B cell (primary cell): ENCODE measurements around the gene PLCB1. TPM values are rescaled to one million over a fixed set of nuclear protein-coding genes. Genes with fewer than 3 reads are reported as not detected.

Source experiments
- ATAC-seq: fragments of 200-7000 bp; cut with Tn5 transposase; one replicate; pipeline ENCODE4 v1.10.0; 2021; ENCODE audit warnings: low read depth, mild to moderate bottlenecking, moderate number of reproducible peaks, moderate library complexity
- CTCF ChIA-PET: fragments of 350-600 bp; sonication (Branson Sonifier 250); formaldehyde crosslinking; loops from one replicate; lab custom pipeline; 2021; ENCODE audit warnings: antibody characterized with exemption, inconsistent platforms; lab: Charles Lee
- POLR2A ChIA-PET: fragments of 350-600 bp; sonication (Branson Sonifier 250); formaldehyde crosslinking; loops from one replicate; lab custom pipeline; 2021; ENCODE audit warnings: antibody characterized with exemption; lab: Charles Lee
- DNase-seq: peaks from one replicate; pipeline ENCODE4 v3.0.0; 2013
- H2AFZ ChIP-seq: 2 replicates; pipeline ENCODE4 v1.6.1; 2012; ENCODE audit warnings: mild to moderate bottlenecking, low read depth, low read length; ENCODE audit not compliant: insufficient read depth, poor library complexity, severe bottlenecking
- H3K27ac ChIP-seq, 2 donors: 1 replicate in 1 of 2; 2 replicates in 1 of 2; pipeline ENCODE4 v1.5.1; 2012 to 2013; ENCODE audit warnings: low read length in 2 of 2, mild to moderate bottlenecking in 2 of 2, moderate library complexity in 1 of 2
- H3K27me3 ChIP-seq, 4 experiments: fragments of 200-600 bp in 1 of 4; sonication (generic) in 1 of 4; replicated peaks in 1 of 4; 1 replicate in 2 of 4; 2 replicates in 2 of 4; pipeline versions ENCODE4 v1.6.1 to v1.7.0; 2013 to 2016; ENCODE audit warnings: low read length in 3 of 4, mild to moderate bottlenecking in 2 of 4, mixed read lengths in 1 of 4, moderate library complexity in 1 of 4; ENCODE audit not compliant: insufficient read depth in 4 of 4, control insufficient read depth in 3 of 4; ENCODE audit errors: control extremely low read depth in 1 of 4
- H3K36me3 ChIP-seq, 2 experiments: replicated peaks in 1 of 2; 1 replicate in 1 of 2; 2 replicates in 1 of 2; pipeline versions ENCODE4 v1.6.1 to v1.7.1; 2013; ENCODE audit warnings: low read length in 1 of 2; ENCODE audit not compliant: insufficient read depth in 2 of 2, control insufficient read depth in 1 of 2; ENCODE audit errors: control extremely low read depth in 1 of 2, extremely low read depth in 1 of 2
- H3K4me1 ChIP-seq, 2 donors: fragments of 200-600 bp in 1 of 2; sonication (generic) in 1 of 2; 1 replicate in 1 of 2; 2 replicates in 1 of 2; pipeline versions ENCODE4 v1.5.1 to v1.6.1; 2013 to 2017; ENCODE audit warnings: low read length in 2 of 2; ENCODE audit not compliant: control insufficient read depth in 2 of 2, insufficient read depth in 2 of 2
- H3K4me2 ChIP-seq: replicated peaks from 2 replicates; pipeline ENCODE3; 2012; ENCODE audit warnings: mild to moderate bottlenecking, low read depth, low read length; ENCODE audit not compliant: poor library complexity, severe bottlenecking
- H3K4me3 ChIP-seq, 5 experiments: fragments of 200-600 bp in 1 of 5; sonication (generic) in 1 of 5; 1 replicate in 3 of 5; 2 replicates in 2 of 5; pipeline versions ENCODE4 v1.5.1 to v1.7.0; 2011 to 2016; ENCODE audit warnings: low read length in 4 of 5, mild to moderate bottlenecking in 4 of 5, low read depth in 2 of 5, control low read depth in 1 of 5, moderate library complexity in 1 of 5; ENCODE audit not compliant: insufficient read depth in 1 of 5; ENCODE audit errors: control extremely low read depth in 1 of 5, extremely low read depth in 1 of 5
- H3K79me2 ChIP-seq: fragments of 200-600 bp; sonication (generic); one replicate; pipeline ENCODE4 v1.6.0; 2016; ENCODE audit warnings: low read length; ENCODE audit not compliant: control insufficient read depth, insufficient read depth
- H3K9ac ChIP-seq: fragments of 200-600 bp; sonication (generic); 2 replicates; pipeline ENCODE4 v1.6.1; 2017; ENCODE audit warnings: mild to moderate bottlenecking, low read length, moderate library complexity
- H3K9me3 ChIP-seq, 3 donors: one replicate each; pipeline versions ENCODE4 v1.6.1 to v1.7.1; 2013; ENCODE audit warnings: low read length in 2 of 3; ENCODE audit not compliant: control insufficient read depth in 2 of 3, insufficient read depth in 1 of 3; ENCODE audit errors: control extremely low read depth in 1 of 3
- H4K20me1 ChIP-seq: 2 replicates; pipeline ENCODE4 v1.6.0; 2012; ENCODE audit warnings: mild to moderate bottlenecking, low read length; ENCODE audit not compliant: insufficient read depth, control insufficient read depth, poor library complexity, severe bottlenecking
- H3K27ac Mint-ChIP-seq: one replicate; pipeline ENCODE4 v1.8.0; 2021; ENCODE audit warnings: mixed read lengths
- H3K27me3 Mint-ChIP-seq: one replicate; pipeline ENCODE4 v1.8.0; 2021; ENCODE audit warnings: mixed read lengths
- H3K4me1 Mint-ChIP-seq: one replicate; pipeline ENCODE4 v1.8.0; 2021; ENCODE audit warnings: mixed read lengths
- H3K4me3 Mint-ChIP-seq: one replicate; pipeline ENCODE4 v1.8.0; 2021; ENCODE audit warnings: mixed read lengths
- H3K9me3 Mint-ChIP-seq: one replicate; pipeline ENCODE4 v1.8.0; 2022; ENCODE audit warnings: mixed read lengths; ENCODE audit not compliant: insufficient read depth
- EZH2 ChIP-seq: IDR thresholded peaks from 2 replicates; pipeline ENCODE4 v1.6.1; 2012; ENCODE audit warnings: borderline replicate concordance, low read depth, mild to moderate bottlenecking, moderate library complexity, low read length; ENCODE audit not compliant: insufficient read depth, poor library complexity, severe bottlenecking
- WGBS: methylation state at CpG from one replicate; pipeline ENCODE4 v1.1.5; 2013; ENCODE audit warnings: missing lambda C conversion rate; ENCODE audit not compliant: insufficient coverage; 5-methylcytosine and 5-hydroxymethylcytosine counted together
- intact Hi-C: fragments of 100-400 bp; cut with micrococcal nuclease; formaldehyde crosslinking; loops from one replicate; pipeline ENCODE4 v1.10.0; 2022
- polyA plus RNA-seq: library from polyadenylated mRNA; depleted of rRNA; stranded (reverse); fragments of >200 nt; gene quantifications from 2 replicates; pipeline ENCODE4 v1.2.3, GENCODE V29; 2012
- total RNA-seq, 2 donors: library from RNA; stranded (reverse); fragments of 120-200 nt in 1 of 2; gene quantifications; 1 replicate in 1 of 2; 2 replicates in 1 of 2; pipeline versions ENCODE4 v1.2.3 to v1.2.4, GENCODE V29; 2013 to 2022
- TF ChIP-seq, protein P1 (sequence below): fragments of 200-600 bp; IDR thresholded peaks from one replicate; pipeline ENCODE4 v1.8.0; 2022; ENCODE audit warnings: antibody characterized with exemption, mild to moderate bottlenecking

The PLCB1 gene
- total and polyA plus RNA-seq, 2 donors (not counting 1 experiment from before 2014, with no cell fraction given), result 0.18 to 0.47 TPM

- Histone ChIP-seq H3K79me2 (no peaks in the 10 kb centered on the region), H3K27me3 (no peaks in the 10 kb centered on the region), H3K4me1 (no peaks in the 10 kb centered on the region), H3K4me3 (no peak overlapping the region), H3K9me3 (peaks cover 0 to 4% (median 0%) of the 10 kb centered on the region in 3 donors), H3K27ac (no peak overlapping the region), H3K36me3 (no peaks in the 10 kb centered on the region), H4K20me1 (no peaks in the 10 kb centered on the region), H3K4me2 (no peak overlapping the region), H3K9ac (no peak overlapping the region), H2AFZ (no peak overlapping the region)
- no peak for ATAC-seq
- Mint-ChIP-seq H3K4me1 (no peaks in the 10 kb centered on the region), H3K4me3 (no peak overlapping the region), H3K27ac (no peak overlapping the region), H3K9me3 (no peaks in the 10 kb centered on the region), H3K27me3 (peaks cover 5% of the 10 kb centered on the region)
- DNase-seq, result no peak
- POLR2A ChIA-PET, result no interaction called here
- no peak for TF ChIP-seq EZH2
- TF ChIP-seq, protein P1, sequence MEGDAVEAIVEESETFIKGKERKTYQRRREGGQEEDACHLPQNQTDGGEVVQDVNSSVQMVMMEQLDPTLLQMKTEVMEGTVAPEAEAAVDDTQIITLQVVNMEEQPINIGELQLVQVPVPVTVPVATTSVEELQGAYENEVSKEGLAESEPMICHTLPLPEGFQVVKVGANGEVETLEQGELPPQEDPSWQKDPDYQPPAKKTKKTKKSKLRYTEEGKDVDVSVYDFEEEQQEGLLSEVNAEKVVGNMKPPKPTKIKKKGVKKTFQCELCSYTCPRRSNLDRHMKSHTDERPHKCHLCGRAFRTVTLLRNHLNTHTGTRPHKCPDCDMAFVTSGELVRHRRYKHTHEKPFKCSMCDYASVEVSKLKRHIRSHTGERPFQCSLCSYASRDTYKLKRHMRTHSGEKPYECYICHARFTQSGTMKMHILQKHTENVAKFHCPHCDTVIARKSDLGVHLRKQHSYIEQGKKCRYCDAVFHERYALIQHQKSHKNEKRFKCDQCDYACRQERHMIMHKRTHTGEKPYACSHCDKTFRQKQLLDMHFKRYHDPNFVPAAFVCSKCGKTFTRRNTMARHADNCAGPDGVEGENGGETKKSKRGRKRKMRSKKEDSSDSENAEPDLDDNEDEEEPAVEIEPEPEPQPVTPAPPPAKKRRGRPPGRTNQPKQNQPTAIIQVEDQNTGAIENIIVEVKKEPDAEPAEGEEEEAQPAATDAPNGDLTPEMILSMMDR, result no peak
- 71% methylated on average over 1 of the region's 1 CpG for WGBS
- CTCF ChIA-PET, result no interaction called here
- intact Hi-C loops, result no loop called here
Observed at GRCh38 chr20:8203366-8203765, 71.3 kb downstream of the PLCB1 start.

DNA sequence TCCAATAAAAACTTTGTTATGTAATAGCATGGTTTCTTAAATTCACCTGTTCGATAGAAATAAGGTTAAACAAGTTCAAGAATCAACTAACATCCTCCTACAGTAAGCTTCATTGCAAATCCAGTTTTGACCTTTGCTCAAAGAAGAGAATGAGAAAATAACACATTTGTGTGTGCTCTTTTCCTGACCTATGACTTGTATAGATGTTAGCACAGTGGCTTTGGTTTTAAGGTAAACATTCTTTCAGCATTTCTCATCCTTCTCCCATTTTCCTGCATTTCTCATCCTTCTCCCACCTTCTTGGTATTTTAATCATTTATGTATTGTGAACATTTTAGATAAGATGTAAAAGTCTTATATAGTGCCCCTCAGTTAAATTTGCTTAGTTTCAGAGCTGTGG, 73.9 kb downstream of the PLCB1 start:
- intact Hi-C loops, result no loop called here
- no peaks in the 10 kb centered on the region for H3K4me1 Mint-ChIP-seq
- ATAC-seq, result no peak
- TF ChIP-seq EZH2, result no peak
- TF ChIP-seq, protein P1, result no peak
- H3K9me3 Mint-ChIP-seq, result no peaks in the 10 kb centered on the region
- Histone ChIP-seq H3K4me2 (no peak overlapping the region), H3K27me3 (no peaks in the 10 kb centered on the region), H3K9me3 (peaks cover 0 to 4% (median 0%) of the 10 kb centered on the region in 3 donors), H3K4me3 (no peak overlapping the region), H3K27ac (no peak overlapping the region), H3K36me3 (no peaks in the 10 kb centered on the region), H2AFZ (no peak overlapping the region), H3K9ac (no peak overlapping the region), H3K4me1 (no peaks in the 10 kb centered on the region), H4K20me1 (no peaks in the 10 kb centered on the region), H3K79me2 (no peaks in the 10 kb centered on the region)
- WGBS, result no CpG with 5 or more reads among the region's 1 CpG
- ChIA-PET POLR2A (no interaction called here), CTCF (no interaction called here)
- no peak overlapping the region for H3K27ac Mint-ChIP-seq
- no peak overlapping the region for H3K4me3 Mint-ChIP-seq
- DNase-seq, result no peak
- peaks cover 5% of the 10 kb centered on the region for H3K27me3 Mint-ChIP-seq
